GM23338 (cell line): ENCODE measurements around the gene PPP2R2D. TPM values are rescaled to one million over a fixed set of nuclear protein-coding genes. Genes with fewer than 3 reads are reported as not detected.
A peak's percentile ranks its signal among the peaks of the same experiment; 100 is the strongest.

Source experiments
- ATAC-seq: fragments of 200-7000 bp; cut with Tn5 transposase; 3 replicates; pipeline ENCODE4 v1.9.1; 2020
- DNase-seq: peaks from one replicate; pipeline ENCODE4 v3.0.0-alpha.2; 2015; ENCODE audit warnings: low spot score
- H2AFZ ChIP-seq: fragments of 200-600 bp; sonication (generic); 2 replicates; pipeline ENCODE4 v1.8.0; 2016; ENCODE audit warnings: antibody characterized with exemption, mild to moderate bottlenecking, moderate library complexity
- H3F3A ChIP-seq: fragments of 200-600 bp; sonication (generic); replicated peaks from 2 replicates; pipeline ENCODE4 v1.8.0; 2017; ENCODE audit warnings: antibody characterized with exemption, mixed run types, low read depth
- H3K27ac ChIP-seq: fragments of 200-600 bp; sonication (generic); 2 replicates; pipeline ENCODE4 v1.6.1; 2016; ENCODE audit warnings: low read depth
- H3K27me3 ChIP-seq: fragments of 200-600 bp; sonication (generic); 2 replicates; pipeline ENCODE4 v1.8.0; 2016; ENCODE audit warnings: mild to moderate bottlenecking, mixed run types, moderate library complexity; ENCODE audit not compliant: insufficient read depth
- H3K36me3 ChIP-seq: fragments of 200-600 bp; sonication (generic); 2 replicates; pipeline ENCODE4 v1.8.0; 2016; ENCODE audit warnings: mild to moderate bottlenecking; ENCODE audit not compliant: insufficient read depth
- H3K4me1 ChIP-seq: fragments of 200-600 bp; sonication (generic); 2 replicates; pipeline ENCODE4 v1.8.0; 2016; ENCODE audit warnings: mild to moderate bottlenecking, moderate library complexity; ENCODE audit not compliant: insufficient read depth
- H3K4me2 ChIP-seq: fragments of 200-600 bp; sonication (generic); 2 replicates; pipeline ENCODE4 v1.7.1; 2017; ENCODE audit warnings: mixed run types
- H3K4me3 ChIP-seq: fragments of 200-600 bp; sonication (generic); 2 replicates; pipeline ENCODE4 v1.6.1; 2016; ENCODE audit warnings: mixed run types
- H3K79me2 ChIP-seq: fragments of 200-600 bp; sonication (generic); replicated peaks from 2 replicates; pipeline ENCODE4 v1.8.0; 2017; ENCODE audit warnings: mild to moderate bottlenecking; ENCODE audit not compliant: insufficient read depth
- H3K9me2 ChIP-seq: fragments of 200-600 bp; sonication (generic); 2 replicates; pipeline ENCODE4 v1.8.0; 2017; ENCODE audit not compliant: insufficient read depth
- H4K20me1 ChIP-seq: fragments of 200-600 bp; sonication (generic); replicated peaks from 2 replicates; pipeline ENCODE4 v1.8.0; 2017; ENCODE audit warnings: mild to moderate bottlenecking; ENCODE audit not compliant: insufficient read depth
- H3K27ac Mint-ChIP-seq: 2 replicates; pipeline ENCODE4 v1.8.0; 2020; ENCODE audit warnings: inconsistent platforms, mild to moderate bottlenecking, moderate library complexity, mixed read lengths
- H3K27me3 Mint-ChIP-seq: 3 replicates; pipeline ENCODE4 v1.8.0; 2022; ENCODE audit warnings: low read depth, mild to moderate bottlenecking, moderate library complexity, mixed read lengths, inconsistent platforms; ENCODE audit not compliant: insufficient read depth, poor library complexity
- H3K36me3 Mint-ChIP-seq: 3 replicates; pipeline ENCODE4 v1.8.0; 2021; ENCODE audit warnings: low read depth, mild to moderate bottlenecking, inconsistent platforms, moderate library complexity, mixed read lengths
- H3K4me1 Mint-ChIP-seq: 3 replicates; pipeline ENCODE4 v1.8.0; 2020; ENCODE audit warnings: mild to moderate bottlenecking, inconsistent platforms, mixed read lengths
- H3K4me3 Mint-ChIP-seq: 3 replicates; pipeline ENCODE4 v1.8.0; 2021; ENCODE audit warnings: moderate library complexity, mild to moderate bottlenecking, inconsistent platforms, mixed read lengths
- H3K9me3 Mint-ChIP-seq: 3 replicates; pipeline ENCODE4 v1.8.0; 2020; ENCODE audit warnings: moderate library complexity, mild to moderate bottlenecking, inconsistent platforms, mixed read lengths
- CREB1 ChIP-seq: fragments of 250-450 bp; sonication (Bioruptor Pico); IDR thresholded peaks from 2 replicates; pipeline ENCODE4 v1.5.0; 2020; ENCODE audit warnings: low read depth, mild to moderate bottlenecking, moderate library complexity
- EZH2 ChIP-seq: fragments of 200-600 bp; sonication (generic); IDR thresholded peaks from one replicate; pipeline ENCODE4 v1.8.0; 2017; ENCODE audit warnings: antibody characterized with exemption, mild to moderate bottlenecking, low read depth; ENCODE audit not compliant: unreplicated experiment
- polyA plus RNA-seq: library from polyadenylated mRNA; unstranded; fragments of >200 nt; fragmentation: Nextera tagmentation; extraction: Ambion mirVana; gene quantifications from 2 replicates; pipeline ENCODE4 v1.2.1, GENCODE V29; 2016
- total RNA-seq: library from RNA; depleted of rRNA; stranded (reverse); fragments of >200 nt; shearing (Covaris generic); gene quantifications from 2 replicates; pipeline ENCODE4 v1.2.3, GENCODE V29; 2014
- TF ChIP-seq, protein P1 (sequence below): IDR thresholded peaks from 2 replicates; pipeline ENCODE4 v1.6.1; 2016; ENCODE audit warnings: antibody characterized with exemption
- TF ChIP-seq, protein P2 (sequence below), 2 experiments: fragments of 200-600 bp in 1 of 2; sonication (generic) in 1 of 2; conservative IDR thresholded peaks; 2 replicates each; pipeline versions ENCODE4 v1.5.1 to v1.6.1; 2016 to 2017; ENCODE audit warnings: antibody characterized with exemption in 2 of 2, low read depth in 2 of 2, mild to moderate bottlenecking in 2 of 2, moderate library complexity in 1 of 2
- TF ChIP-seq, protein P3 (sequence below): IDR thresholded peaks from one replicate; pipeline ENCODE4 v1.6.1; 2018; ENCODE audit warnings: antibody characterized with exemption; ENCODE audit not compliant: unreplicated experiment

The PPP2R2D gene
- total and polyA plus RNA-seq, 2 experiments from 2014 or later: 28.8 to 33.7 TPM

DNA sequence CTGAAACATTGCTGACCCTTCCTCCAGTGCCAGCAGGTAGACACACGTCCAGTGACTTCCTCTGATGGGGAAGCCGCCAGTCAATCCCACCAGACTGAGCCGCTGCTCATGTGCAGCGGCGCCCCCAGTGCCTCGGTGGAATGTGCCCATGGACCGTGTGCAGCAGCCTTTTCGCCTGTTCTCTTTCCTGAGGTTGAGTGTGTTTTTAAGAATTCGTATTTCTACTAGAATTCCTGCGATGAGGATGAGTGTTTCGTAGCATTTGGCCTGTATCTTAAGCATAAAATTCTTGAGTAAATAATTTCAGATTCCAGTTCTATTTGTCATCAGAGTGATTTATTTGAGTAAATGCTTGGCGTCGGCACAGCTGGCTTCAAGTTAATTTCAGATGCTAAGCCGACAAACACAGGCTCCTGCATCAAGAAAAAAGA, 45.5 kb downstream of the PPP2R2D start:
- H3K4me1 Mint-ChIP-seq: no peaks in the 10 kb centered on the region; the same call in 2 of the 3 replicates
- H2AFZ ChIP-seq: no peak overlapping the region

GRCh38 chr10:131946880-131947279, 46.1 kb downstream of the PPP2R2D start:
- peaks cover 82% of the 10 kb centered on the region for H3K36me3 Mint-ChIP-seq
- DNase-seq: no peak

More for the DNA sequence above, 45.5 kb downstream of the PPP2R2D start:
- Histone ChIP-seq H3F3A (0 out of 2 replicates have a peak, but pooled peaks cover 2% of the 10 kb centered on the region), H3K4me2 (no peak overlapping the region), H3K79me2 (peaks cover 5% of the 10 kb centered on the region), H3K36me3 (peaks cover 26% of the 10 kb centered on the region), H3K9me2 (no peaks in the 10 kb centered on the region), H3K27me3 (no peaks in the 10 kb centered on the region), H4K20me1 (peaks cover 15% of the 10 kb centered on the region), H3K4me1 (no peaks in the 10 kb centered on the region), H3K27ac (no peak overlapping the region), H3K4me3 (no peak overlapping the region)
- Mint-ChIP-seq H3K27ac (no peak overlapping the region), H3K9me3 (no peaks in the 10 kb centered on the region), H3K36me3 (peaks cover 82% of the 10 kb centered on the region), H3K4me3 (no peak overlapping the region), H3K27me3 (peaks cover 2% of the 10 kb centered on the region)
- TF ChIP-seq, protein P1, sequence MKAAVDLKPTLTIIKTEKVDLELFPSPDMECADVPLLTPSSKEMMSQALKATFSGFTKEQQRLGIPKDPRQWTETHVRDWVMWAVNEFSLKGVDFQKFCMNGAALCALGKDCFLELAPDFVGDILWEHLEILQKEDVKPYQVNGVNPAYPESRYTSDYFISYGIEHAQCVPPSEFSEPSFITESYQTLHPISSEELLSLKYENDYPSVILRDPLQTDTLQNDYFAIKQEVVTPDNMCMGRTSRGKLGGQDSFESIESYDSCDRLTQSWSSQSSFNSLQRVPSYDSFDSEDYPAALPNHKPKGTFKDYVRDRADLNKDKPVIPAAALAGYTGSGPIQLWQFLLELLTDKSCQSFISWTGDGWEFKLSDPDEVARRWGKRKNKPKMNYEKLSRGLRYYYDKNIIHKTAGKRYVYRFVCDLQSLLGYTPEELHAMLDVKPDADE: no peak
- TF ChIP-seq, protein P2, sequence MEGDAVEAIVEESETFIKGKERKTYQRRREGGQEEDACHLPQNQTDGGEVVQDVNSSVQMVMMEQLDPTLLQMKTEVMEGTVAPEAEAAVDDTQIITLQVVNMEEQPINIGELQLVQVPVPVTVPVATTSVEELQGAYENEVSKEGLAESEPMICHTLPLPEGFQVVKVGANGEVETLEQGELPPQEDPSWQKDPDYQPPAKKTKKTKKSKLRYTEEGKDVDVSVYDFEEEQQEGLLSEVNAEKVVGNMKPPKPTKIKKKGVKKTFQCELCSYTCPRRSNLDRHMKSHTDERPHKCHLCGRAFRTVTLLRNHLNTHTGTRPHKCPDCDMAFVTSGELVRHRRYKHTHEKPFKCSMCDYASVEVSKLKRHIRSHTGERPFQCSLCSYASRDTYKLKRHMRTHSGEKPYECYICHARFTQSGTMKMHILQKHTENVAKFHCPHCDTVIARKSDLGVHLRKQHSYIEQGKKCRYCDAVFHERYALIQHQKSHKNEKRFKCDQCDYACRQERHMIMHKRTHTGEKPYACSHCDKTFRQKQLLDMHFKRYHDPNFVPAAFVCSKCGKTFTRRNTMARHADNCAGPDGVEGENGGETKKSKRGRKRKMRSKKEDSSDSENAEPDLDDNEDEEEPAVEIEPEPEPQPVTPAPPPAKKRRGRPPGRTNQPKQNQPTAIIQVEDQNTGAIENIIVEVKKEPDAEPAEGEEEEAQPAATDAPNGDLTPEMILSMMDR (conservative IDR thresholded peaks at IDR 0.05; ENCODE audit: low read depth in 2 of 2): 0 out of 4 replicates have a peak, but pooled peaks of 1 of the 2 experiments have one; percentile 9
- ATAC-seq (no peak), DNase-seq (no peak)

More at GRCh38 chr10:131946880-131947279, 46.1 kb downstream of the PPP2R2D start:
- ATAC-seq: no peak
- peaks cover 5% of the 10 kb centered on the region for H3K79me2 ChIP-seq
- H3K4me3 Mint-ChIP-seq: no peak overlapping the region
- no peak overlapping the region for H3K27ac ChIP-seq
- H3K4me2 ChIP-seq: no peak overlapping the region
- H3K27me3 ChIP-seq: no peaks in the 10 kb centered on the region
- peaks cover 4% of the 10 kb centered on the region for H3K27me3 Mint-ChIP-seq
- H3K4me1 ChIP-seq: no peaks in the 10 kb centered on the region
- H3K4me3 ChIP-seq: no peak overlapping the region
- peaks cover 15% of the 10 kb centered on the region for H4K20me1 ChIP-seq
- H3K27ac Mint-ChIP-seq: no peak overlapping the region
- TF ChIP-seq, protein P3, sequence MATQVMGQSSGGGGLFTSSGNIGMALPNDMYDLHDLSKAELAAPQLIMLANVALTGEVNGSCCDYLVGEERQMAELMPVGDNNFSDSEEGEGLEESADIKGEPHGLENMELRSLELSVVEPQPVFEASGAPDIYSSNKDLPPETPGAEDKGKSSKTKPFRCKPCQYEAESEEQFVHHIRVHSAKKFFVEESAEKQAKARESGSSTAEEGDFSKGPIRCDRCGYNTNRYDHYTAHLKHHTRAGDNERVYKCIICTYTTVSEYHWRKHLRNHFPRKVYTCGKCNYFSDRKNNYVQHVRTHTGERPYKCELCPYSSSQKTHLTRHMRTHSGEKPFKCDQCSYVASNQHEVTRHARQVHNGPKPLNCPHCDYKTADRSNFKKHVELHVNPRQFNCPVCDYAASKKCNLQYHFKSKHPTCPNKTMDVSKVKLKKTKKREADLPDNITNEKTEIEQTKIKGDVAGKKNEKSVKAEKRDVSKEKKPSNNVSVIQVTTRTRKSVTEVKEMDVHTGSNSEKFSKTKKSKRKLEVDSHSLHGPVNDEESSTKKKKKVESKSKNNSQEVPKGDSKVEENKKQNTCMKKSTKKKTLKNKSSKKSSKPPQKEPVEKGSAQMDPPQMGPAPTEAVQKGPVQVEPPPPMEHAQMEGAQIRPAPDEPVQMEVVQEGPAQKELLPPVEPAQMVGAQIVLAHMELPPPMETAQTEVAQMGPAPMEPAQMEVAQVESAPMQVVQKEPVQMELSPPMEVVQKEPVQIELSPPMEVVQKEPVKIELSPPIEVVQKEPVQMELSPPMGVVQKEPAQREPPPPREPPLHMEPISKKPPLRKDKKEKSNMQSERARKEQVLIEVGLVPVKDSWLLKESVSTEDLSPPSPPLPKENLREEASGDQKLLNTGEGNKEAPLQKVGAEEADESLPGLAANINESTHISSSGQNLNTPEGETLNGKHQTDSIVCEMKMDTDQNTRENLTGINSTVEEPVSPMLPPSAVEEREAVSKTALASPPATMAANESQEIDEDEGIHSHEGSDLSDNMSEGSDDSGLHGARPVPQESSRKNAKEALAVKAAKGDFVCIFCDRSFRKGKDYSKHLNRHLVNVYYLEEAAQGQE: no peak
- TF ChIP-seq CREB1 (no peak), EZH2 (no peak)
- no peaks in the 10 kb centered on the region; the same call in 2 of the 3 replicates for H3K4me1 Mint-ChIP-seq
- no peaks in the 10 kb centered on the region for H3K9me2 ChIP-seq
- H3F3A ChIP-seq: 0 out of 2 replicates have a peak, but pooled peaks cover 2% of the 10 kb centered on the region
- H3K36me3 ChIP-seq: peaks cover 31% of the 10 kb centered on the region
- no peaks in the 10 kb centered on the region for H3K9me3 Mint-ChIP-seq
- H2AFZ ChIP-seq: no peak overlapping the region
